ENCODE measurements around the gene HTR7. TPM values are rescaled to one million over a fixed set of nuclear protein-coding genes. Genes with fewer than 3 reads are reported as not detected.

The HTR7 gene
- total and polyA plus RNA-seq, 2 of the 4 experiments (the other 2 are of a cell fraction) = 0.43 to 0.72 TPM

DNA sequence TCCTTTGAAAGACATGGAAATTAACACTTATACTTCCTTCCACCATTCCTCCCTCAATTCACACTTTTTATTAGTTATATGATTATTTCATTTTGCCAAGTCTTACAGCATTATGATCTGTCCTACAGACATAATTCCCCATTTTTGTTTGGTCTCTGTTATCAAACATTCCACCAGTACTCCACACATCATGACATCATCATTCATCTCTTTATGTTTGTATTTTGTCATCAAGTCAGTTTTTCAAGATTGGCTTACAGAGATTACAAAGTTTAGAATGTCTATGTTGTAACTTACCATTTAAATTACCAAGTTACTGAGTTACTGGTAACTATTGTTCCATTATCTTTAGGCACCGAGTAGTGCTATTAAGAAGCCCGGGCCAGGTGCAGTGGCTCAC, 150.2 kb downstream of the HTR7 start:
- Histone ChIP-seq H3K4me2 (ENCODE audit: low read depth, low read length) (no peak overlapping the region), H3K4me1 (ENCODE audit: control insufficient read depth, insufficient read depth, low read length) (no peaks in the 10 kb centered on the region), H3K4ac (ENCODE audit: low read depth, low read length) (no peak overlapping the region), H3K4me3 (ENCODE audit: insufficient read depth, low read depth, low read length) (no peak overlapping the region), H3K27me3 (ENCODE audit: control insufficient read depth, insufficient read depth, low read length) (no peaks in the 10 kb centered on the region), H2BK120ac (ENCODE audit: low read depth, low read length) (no peak overlapping the region), H2AFZ (replicated peaks; ENCODE audit: low read length, poor library complexity) (no peak overlapping the region), H3K18ac (ENCODE audit: low read depth, low read length) (no peak overlapping the region), H4K91ac (ENCODE audit: insufficient read depth, low read depth, low read length) (no peak overlapping the region), H3K56ac (ENCODE audit: extremely low read depth, insufficient read depth, low read length) (no peak overlapping the region), H4K5ac (ENCODE audit: low read depth, low read length) (no peak overlapping the region), H3K9ac (ENCODE audit: low read depth, low read length) (no peak overlapping the region), H2AK5ac (ENCODE audit: low read depth, low read length) (no peak overlapping the region), H2AK9ac (replicated peaks; ENCODE audit: low read depth, low read length, poor library complexity) (no peak overlapping the region), H2BK5ac (ENCODE audit: low read depth, low read length, poor library complexity, severe bottlenecking) (no peak overlapping the region), H2BK15ac (ENCODE audit: low read depth, low read length) (no peak overlapping the region), H2BK20ac (ENCODE audit: low read depth, low read length) (no peak overlapping the region), H3K27ac (ENCODE audit: insufficient read depth, low read length) (no peak overlapping the region), H3K9me3 (ENCODE audit: control insufficient read depth, insufficient read depth, low read length) (no peaks in the 10 kb centered on the region), H4K8ac (ENCODE audit: low read depth in 2 of 2, low read length in 2 of 2) (no peak overlapping the region), H3K79me1 (ENCODE audit: low read depth in 1 of 2, low read length in 2 of 2) (no peaks in the 10 kb centered on the region), H4K20me1 (ENCODE audit: insufficient read depth, low read length) (no peaks in the 10 kb centered on the region), H3K9me1 (ENCODE audit: insufficient read depth, low read length) (no peaks in the 10 kb centered on the region), H3K36me3 (ENCODE audit: control insufficient read depth, insufficient read depth, low read length) (no peaks in the 10 kb centered on the region), H3K23ac (ENCODE audit: low read depth, low read length) (no peak overlapping the region), H3K14ac (replicated peaks; ENCODE audit: low read depth, low read length) (no peak overlapping the region)
- ChIA-PET CTCF (no interaction called here), POLR2A (ENCODE audit: unreplicated experiment) (no interaction called here)
- in situ Hi-C loops (cut with MboI; ENCODE audit: low sequenced_read_pairs) (no loop called here), dilution Hi-C loops (cut with HindIII; ENCODE audit: low sequenced_read_pairs, unreplicated experiment) (no loop called here), intact Hi-C loops (cut with micrococcal nuclease) (no loop called here)
- BruUV-seq (replicated peaks) = no TSS peak
- DNase-seq (no peak), ATAC-seq (ENCODE audit: low read depth) (no peak)
- no peak for TF ChIP-seq RAD21 (IDR thresholded peaks at IDR 0.05; ENCODE audit: low read length)
- no peak for TF ChIP-seq CEBPB (IDR thresholded peaks at IDR 0.05; ENCODE audit: low read depth, low read length)
- no peak for TF ChIP-seq SMC3 (IDR thresholded peaks at IDR 0.05; ENCODE audit: low read depth, low read length)
- no peak for TF ChIP-seq MXI1 (IDR thresholded peaks at IDR 0.05; ENCODE audit: borderline replicate concordance, low read depth, low read length)
- no peak for TF ChIP-seq CHD1 (IDR thresholded peaks at IDR 0.05; ENCODE audit: low read depth, low read length)
- TF ChIP-seq, protein P1, sequence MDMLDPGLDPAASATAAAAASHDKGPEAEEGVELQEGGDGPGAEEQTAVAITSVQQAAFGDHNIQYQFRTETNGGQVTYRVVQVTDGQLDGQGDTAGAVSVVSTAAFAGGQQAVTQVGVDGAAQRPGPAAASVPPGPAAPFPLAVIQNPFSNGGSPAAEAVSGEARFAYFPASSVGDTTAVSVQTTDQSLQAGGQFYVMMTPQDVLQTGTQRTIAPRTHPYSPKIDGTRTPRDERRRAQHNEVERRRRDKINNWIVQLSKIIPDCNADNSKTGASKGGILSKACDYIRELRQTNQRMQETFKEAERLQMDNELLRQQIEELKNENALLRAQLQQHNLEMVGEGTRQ (IDR thresholded peaks at IDR 0.05; ENCODE audit: low read depth, low read length) = no peak
- TF ChIP-seq, protein P2, sequence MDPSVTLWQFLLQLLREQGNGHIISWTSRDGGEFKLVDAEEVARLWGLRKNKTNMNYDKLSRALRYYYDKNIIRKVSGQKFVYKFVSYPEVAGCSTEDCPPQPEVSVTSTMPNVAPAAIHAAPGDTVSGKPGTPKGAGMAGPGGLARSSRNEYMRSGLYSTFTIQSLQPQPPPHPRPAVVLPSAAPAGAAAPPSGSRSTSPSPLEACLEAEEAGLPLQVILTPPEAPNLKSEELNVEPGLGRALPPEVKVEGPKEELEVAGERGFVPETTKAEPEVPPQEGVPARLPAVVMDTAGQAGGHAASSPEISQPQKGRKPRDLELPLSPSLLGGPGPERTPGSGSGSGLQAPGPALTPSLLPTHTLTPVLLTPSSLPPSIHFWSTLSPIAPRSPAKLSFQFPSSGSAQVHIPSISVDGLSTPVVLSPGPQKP (IDR thresholded peaks at IDR 0.05; ENCODE audit: borderline replicate concordance, low read depth, low read length) = no peak
- TF ChIP-seq MAFK (IDR thresholded peaks at IDR 0.05; ENCODE audit: low read depth, low read length) = no peak
- TF ChIP-seq BHLHE40 (IDR thresholded peaks at IDR 0.05; ENCODE audit: low read depth, low read length) = no peak
- TF ChIP-seq POLR2A (IDR thresholded peaks at IDR 0.05; ENCODE audit: low read depth, low read length) = no peak
- TF ChIP-seq RFX5 (IDR thresholded peaks at IDR 0.05; ENCODE audit: low read depth, low read length) = no peak
- TF ChIP-seq FOS (IDR thresholded peaks at IDR 0.05; ENCODE audit: low read depth, low read length) = no peak
- WGBS, 2 experiments (ENCODE audit: extremely low coverage in 2 of 2, insufficient read length in 1 of 2) = 86% methylated on average over 2 of the region's 2 CpGs; no CpG with 5 or more reads in 1 of the 2 experiments

Data from IMR-90 (cell line).